HG02571 (cell line): ENCODE results near the gene CSGALNACT2.

Experiments used
- ATAC-seq: cut with Tn5 transposase; IDR thresholded peaks from one replicate; pipeline ENCODE4 v1.9.1; 2021; ENCODE audit warnings: mild to moderate bottlenecking, moderate library complexity; ENCODE audit not compliant: unreplicated experiment

CSGALNACT2 gene

GRCh38 chr10:43226851-43227845 is 88.9 kb downstream of the CSGALNACT2 start:
- no peak for ATAC-seq

- ATAC-seq: no peak
Measured at GRCh38 chr10:43227911-43228782, 89.9 kb downstream of the CSGALNACT2 start.

GRCh38 chr10:43228783-43229207 is 90.5 kb downstream of the CSGALNACT2 start:
- no peak for ATAC-seq

- no peak for ATAC-seq
Measured at GRCh38 chr10:43229208-43230061, 91.2 kb downstream of the CSGALNACT2 start.

GRCh38 chr10:43230101-43230908 is 92.1 kb downstream of the CSGALNACT2 start:
- ATAC-seq: no peak

GRCh38 chr10:43230909-43231522 is 92.8 kb downstream of the CSGALNACT2 start:
- ATAC-seq: no peak

- ATAC-seq: no peak
Measured at GRCh38 chr10:43231523-43232078, 93.4 kb downstream of the CSGALNACT2 start.

- ATAC-seq: no peak
Measured at GRCh38 chr10:43233601-43234430, 95.6 kb downstream of the CSGALNACT2 start.

GRCh38 chr10:43234471-43235041 is 96.3 kb downstream of the CSGALNACT2 start:
- no peak for ATAC-seq
